HepG2 (cell line): ENCODE results near the gene CA7. TPM values are rescaled to one million over a fixed set of nuclear protein-coding genes. Genes with fewer than 3 reads are reported as not detected.

ENCODE experiments used
- ATAC-seq: fragments of 200-7000 bp; cut with Tn5 transposase; 3 replicates; pipeline ENCODE4 v1.9.1; 2020; ENCODE audit warnings: mild to moderate bottlenecking, moderate library complexity
- BruUV-seq: library from RNA; stranded (reverse); fragments of 400-500 nt; replicated peaks from 2 replicates; lab custom pipeline; 2021; lab: Mats Ljungman, UMichigan
- CTCF ChIA-PET: fragments of 300-600 bp; formaldehyde crosslinking; extraction: SDS; loops from one replicate; lab custom pipeline; 2021; ENCODE audit warnings: low total read pairs, inconsistent platforms, low intra/inter-chr PET ratio; lab: Yijun Ruan, JAX
- POLR2A ChIA-PET: fragments of 350-600 bp; sonication (Branson Sonifier 250); formaldehyde crosslinking; loops from one replicate; lab custom pipeline; 2020; ENCODE audit warnings: antibody characterized with exemption, inconsistent platforms; lab: Yijun Ruan, JAX
- DNase-seq: peaks from one replicate; pipeline ENCODE4 v3.0.0-alpha.2; 2015; ENCODE audit warnings: low spot score
- FAIRE-seq: peaks from 3 replicates; lab custom pipeline; 2011; peaks lifted over from hg19 to GRCh38; lab: Jason Lieb, UNC
- H2AFZ ChIP-seq: one replicate; pipeline ENCODE4 v1.6.1; 2011; ENCODE audit warnings: low read length, inconsistent platforms
- H3K27ac ChIP-seq: fragments of 300-600 bp; 3 replicates; pipeline ENCODE4 v1.8.0; 2011; ENCODE audit warnings: mixed run types, mild to moderate bottlenecking, mixed read lengths, low read length, inconsistent platforms; ENCODE audit not compliant: insufficient read depth; ENCODE audit errors: extremely low read length
- H3K27me3 ChIP-seq, 2 experiments: fragments of 200-600 bp in 1 of 2; 2 replicates in 1 of 2; 3 replicates in 1 of 2; pipeline versions ENCODE4 v1.6.0 to v1.8.0; 2011; ENCODE audit warnings: low read length in 2 of 2, mild to moderate bottlenecking in 2 of 2, moderate library complexity in 2 of 2, inconsistent platforms in 1 of 2; ENCODE audit not compliant: insufficient read depth in 2 of 2, control insufficient read depth in 1 of 2
- H3K36me3 ChIP-seq, 2 experiments: fragments of 200-600 bp in 1 of 2; replicated peaks in 1 of 2; 2 replicates in 1 of 2; 3 replicates in 1 of 2; pipeline versions ENCODE4 v1.5.1 to v1.8.0; 2011; ENCODE audit warnings: low read length in 2 of 2, inconsistent platforms in 1 of 2; ENCODE audit not compliant: insufficient read depth in 2 of 2, control insufficient read depth in 1 of 2
- H3K4me1 ChIP-seq: 2 replicates; pipeline ENCODE4 v1.5.1; 2012; ENCODE audit warnings: low read length, inconsistent platforms; ENCODE audit not compliant: insufficient read depth
- H3K4me2 ChIP-seq: 2 replicates; pipeline ENCODE4 v1.6.0; 2011; ENCODE audit warnings: low read depth, low read length, inconsistent platforms
- H3K4me3 ChIP-seq, 3 experiments: fragments of 200-600 bp in 1 of 3; sonication (generic), shearing (Covaris generic) in 1 of 3; replicated peaks in 1 of 3; 2 replicates each; pipeline ENCODE4 v1.5.1; 2011 to 2016; ENCODE audit warnings: low read length in 3 of 3, inconsistent platforms in 2 of 3, low read depth in 2 of 3, mild to moderate bottlenecking in 2 of 3, control low read depth in 1 of 3, mixed read lengths in 1 of 3; ENCODE audit not compliant: insufficient read depth in 1 of 3
- H3K79me2 ChIP-seq: one replicate; pipeline ENCODE4 v1.6.1; 2011; ENCODE audit warnings: low read length, inconsistent platforms; ENCODE audit not compliant: insufficient read depth
- H3K9ac ChIP-seq: 2 replicates; pipeline ENCODE4 v1.6.0; 2011; ENCODE audit warnings: mild to moderate bottlenecking, low read depth, low read length, inconsistent platforms; ENCODE audit not compliant: insufficient read depth
- H3K9me3 ChIP-seq: 2 replicates; pipeline ENCODE4 v1.5.1; 2012; ENCODE audit warnings: mild to moderate bottlenecking, low read length
- H4K20me1 ChIP-seq: 2 replicates; pipeline ENCODE4 v1.6.0; 2011; ENCODE audit warnings: inconsistent platforms, mild to moderate bottlenecking, low read length, moderate library complexity; ENCODE audit not compliant: insufficient read depth
- BORCS8-MEF2B ChIP-seq: sonication (generic); formaldehyde crosslinking; IDR thresholded peaks from 2 replicates; pipeline ENCODE4 v1.8.0; 2022; ENCODE audit warnings: mild to moderate bottlenecking, missing genetic modification reagents
- FOXA1 ChIP-seq, 2 experiments: fragments of 450-650 bp in 1 of 2; sonication (generic) in 1 of 2; formaldehyde crosslinking in 1 of 2; IDR thresholded peaks; 2 replicates each; pipeline versions ENCODE4 v1.4.0 to v1.6.1; 2016 to 2020; ENCODE audit warnings: missing genetic modification reagents in 1 of 2
- HNF4G ChIP-seq, 2 experiments: sonication (generic) in 1 of 2; formaldehyde crosslinking in 1 of 2; IDR thresholded peaks; 2 replicates each; pipeline versions ENCODE4 v1.4.0 to v1.6.1; 2011 to 2020; ENCODE audit warnings: borderline replicate concordance in 2 of 2, low read depth in 2 of 2, mild to moderate bottlenecking in 2 of 2, low read length in 1 of 2, missing genetic modification reagents in 1 of 2, moderate library complexity in 1 of 2
- NFE2L1 ChIP-seq: sonication (generic); formaldehyde crosslinking; IDR thresholded peaks from 2 replicates; pipeline ENCODE4 v1.4.0; 2020; ENCODE audit warnings: missing genetic modification reagents, mild to moderate bottlenecking, borderline replicate concordance
- NFRKB ChIP-seq: fragments of 450-650 bp; IDR thresholded peaks from 2 replicates; pipeline ENCODE4 v1.6.1; 2017
- TEAD2 ChIP-seq: sonication (generic); formaldehyde crosslinking; IDR thresholded peaks from 2 replicates; pipeline ENCODE4 v1.9.0; 2021; ENCODE audit warnings: missing genetic modification reagents
- U2AF1 ChIP-seq: fragments of 200-400 bp; formaldehyde crosslinking; optimal IDR thresholded peaks from 2 replicates; pipeline ENCODE3; 2017; ENCODE audit warnings: mild to moderate bottlenecking, low read depth, low read length
- ZNF136 ChIP-seq: sonication (generic); formaldehyde crosslinking; IDR thresholded peaks from 2 replicates; pipeline ENCODE4 v1.8.1; 2022; ENCODE audit warnings: low read depth, mild to moderate bottlenecking, moderate library complexity, missing genetic modification reagents
- ZNF678 ChIP-seq: sonication (generic); formaldehyde crosslinking; IDR thresholded peaks from 2 replicates; pipeline ENCODE4 v1.4.0; 2020; ENCODE audit warnings: mild to moderate bottlenecking, missing genetic modification reagents
- ZNF724P ChIP-seq: sonication (generic); formaldehyde crosslinking; IDR thresholded peaks from 2 replicates; pipeline ENCODE4 v1.8.0; 2022; ENCODE audit warnings: missing genetic modification reagents, borderline replicate concordance
- ZNF75D ChIP-seq: sonication (generic); formaldehyde crosslinking; IDR thresholded peaks from 2 replicates; pipeline ENCODE4 v1.8.1; 2023; ENCODE audit warnings: missing genetic modification reagents, mild to moderate bottlenecking, borderline replicate concordance
- ZNF816 ChIP-seq: sonication (generic); formaldehyde crosslinking; IDR thresholded peaks from 2 replicates; pipeline ENCODE4 v1.8.0; 2022; ENCODE audit warnings: missing genetic modification reagents, mild to moderate bottlenecking, borderline replicate concordance
- ZNF839 ChIP-seq: sonication (generic); formaldehyde crosslinking; IDR thresholded peaks from 2 replicates; pipeline ENCODE4 v1.4.0; 2020; ENCODE audit warnings: missing genetic modification reagents, mild to moderate bottlenecking, borderline replicate concordance
- ZSCAN22 ChIP-seq: sonication (generic); formaldehyde crosslinking; IDR thresholded peaks from 2 replicates; pipeline ENCODE4 v1.4.0; 2020; ENCODE audit warnings: mild to moderate bottlenecking, missing genetic modification reagents
- ZSCAN25 ChIP-seq: sonication (generic); formaldehyde crosslinking; IDR thresholded peaks from 2 replicates; pipeline ENCODE4 v1.8.0; 2022; ENCODE audit warnings: mild to moderate bottlenecking, missing genetic modification reagents
- WGBS: methylation state at CpG from one replicate; pipeline ENCODE4 v1.1.6; 2017; ENCODE audit warnings: low lambda C conversion rate; 5-methylcytosine and 5-hydroxymethylcytosine counted together
- in situ Hi-C: cut with HindIII; loops from 2 replicates; pipeline ENCODE4 v1.10.0; 2017; ENCODE audit warnings: low pct_unique_long_range_greater_than_20kb; ENCODE audit not compliant: extremely low pct_ligation_motif_present
- intact Hi-C: fragments of 100-400 bp; cut with micrococcal nuclease; formaldehyde crosslinking; loops from one replicate; pipeline ENCODE4 v1.10.0; 2022; ENCODE audit not compliant: unreplicated experiment
- polyA plus RNA-seq, 8 experiments: library from polyadenylated mRNA; depleted of rRNA in 3 of 8; stranded (reverse) in 7 of 8; unstranded in 1 of 8; fragments of >200 nt; fragmentation: Illumina TruSeq in 4 of 8; extraction: Trizol in 4 of 8; gene quantifications; 2 replicates each; pipeline versions ENCODE4 v1.2.1 to v1.2.3, GENCODE V29; 2011 to 2016; ENCODE audit warnings: low read depth in 4 of 8, missing spikeins in 1 of 8, mixed read lengths in 1 of 8; ENCODE audit not compliant: insufficient read depth in 1 of 8
- total RNA-seq, 5 experiments: library from RNA; depleted of rRNA; stranded (reverse); fragments of >200 nt; fragmentation: Illumina TruSeq; extraction: Trizol; gene quantifications; 2 replicates each; pipeline ENCODE4 v1.2.3, GENCODE V29; 2016; ENCODE audit warnings: low read depth in 1 of 5
- TF ChIP-seq, protein P1 (sequence below): IDR thresholded peaks from 2 replicates; pipeline ENCODE4 v1.6.1; 2016; ENCODE audit warnings: low read depth, control low read depth
- TF ChIP-seq, protein P2 (sequence below): sonication (generic); formaldehyde crosslinking; IDR thresholded peaks from 2 replicates; pipeline ENCODE4 v1.5.1; 2020; ENCODE audit warnings: mild to moderate bottlenecking, missing genetic modification reagents, borderline replicate concordance
- TF ChIP-seq, protein P3 (sequence below): sonication (generic); formaldehyde crosslinking; IDR thresholded peaks from 2 replicates; pipeline ENCODE4 v1.4.0; 2020; ENCODE audit warnings: missing genetic modification reagents

CA7 gene
- total and polyA plus RNA-seq, 2 of the 13 experiments (the other 11 are each of a cell fraction or from before 2014, with no cell fraction given), result not detected

DNA sequence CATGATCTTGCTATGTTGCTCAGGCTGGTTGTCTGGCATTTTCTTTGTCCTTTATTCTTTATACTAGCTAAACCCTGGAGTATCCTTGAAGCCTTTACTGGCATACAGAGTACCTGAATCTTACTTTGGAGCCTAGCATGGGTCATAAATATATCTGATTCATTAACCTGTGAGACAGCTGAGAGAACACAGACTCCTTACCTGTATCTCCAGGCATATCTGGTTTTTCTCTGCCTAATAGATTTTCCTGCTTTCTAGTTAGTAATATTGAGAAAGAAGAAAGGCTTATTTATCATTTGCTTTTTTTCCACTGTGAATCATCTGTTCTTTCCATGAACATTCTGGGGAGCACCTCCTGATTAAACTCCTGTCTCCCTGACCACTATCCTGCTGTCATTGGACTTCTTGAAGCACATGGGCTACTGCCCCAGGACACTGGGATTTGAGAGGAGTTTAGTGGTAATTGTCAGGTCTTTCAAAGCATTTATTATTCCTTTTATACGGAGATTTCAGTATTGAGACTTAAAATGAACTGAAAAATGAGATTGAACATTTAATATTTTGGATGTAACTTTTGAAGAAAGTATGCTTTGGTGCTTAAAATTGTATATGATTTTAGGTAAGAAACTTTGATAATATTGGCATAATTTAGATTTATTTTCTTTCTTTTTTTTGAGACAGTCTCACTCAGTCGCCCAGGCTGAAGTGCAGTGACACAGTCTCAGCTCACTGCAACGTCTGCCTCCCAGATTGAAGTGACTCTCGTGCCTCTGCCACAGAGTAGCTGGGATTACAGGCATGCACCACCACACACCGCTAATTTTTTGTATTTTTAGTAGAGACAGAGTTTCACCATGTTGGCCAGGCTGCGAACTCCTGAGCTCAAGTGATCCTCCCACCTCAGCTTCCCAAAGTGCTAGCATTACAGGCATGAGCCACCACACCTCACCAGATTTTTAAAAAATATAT is 44.7 kb downstream of the CA7 start:
- Histone ChIP-seq H3K4me1 (peaks cover 16% of the 10 kb centered on the region), H4K20me1 (no peaks in the 10 kb centered on the region), H3K4me3 (no peak overlapping the region), H3K27ac (no peak overlapping the region), H3K79me2 (peaks cover 10% of the 10 kb centered on the region), H3K27me3 (no peaks in the 10 kb centered on the region), H3K36me3 (peaks cover 17 to 33% of the 10 kb centered on the region in 2 experiments), H3K9ac (no peak overlapping the region), H2AFZ (no peak overlapping the region), H3K4me2 (no peak overlapping the region), H3K9me3 (no peaks in the 10 kb centered on the region)
- no peak for FAIRE-seq
- no peak for DNase-seq
- ChIA-PET POLR2A (interaction anchor here (4.0 kb wide), 1 partner anchor 9 kb away, joined by 15 read pairs; the partner anchor contains the start of gene PDP2), CTCF (no interaction called here)
- intact Hi-C loops, result no loop called here
- WGBS, result 96% methylated on average over 6 of the region's 6 CpGs
- in situ Hi-C loops, result no loop called here
- no TSS peak for BruUV-seq
- no peak for ATAC-seq
- no peak for TF ChIP-seq FOXA1 (IDR thresholded peaks at IDR 0.05)
- no peak for TF ChIP-seq FOXA1 (CRISPR knock-in tag; IDR thresholded peaks at IDR 0.05)
- no peak for TF ChIP-seq ZNF678
- TF ChIP-seq, protein P1, sequence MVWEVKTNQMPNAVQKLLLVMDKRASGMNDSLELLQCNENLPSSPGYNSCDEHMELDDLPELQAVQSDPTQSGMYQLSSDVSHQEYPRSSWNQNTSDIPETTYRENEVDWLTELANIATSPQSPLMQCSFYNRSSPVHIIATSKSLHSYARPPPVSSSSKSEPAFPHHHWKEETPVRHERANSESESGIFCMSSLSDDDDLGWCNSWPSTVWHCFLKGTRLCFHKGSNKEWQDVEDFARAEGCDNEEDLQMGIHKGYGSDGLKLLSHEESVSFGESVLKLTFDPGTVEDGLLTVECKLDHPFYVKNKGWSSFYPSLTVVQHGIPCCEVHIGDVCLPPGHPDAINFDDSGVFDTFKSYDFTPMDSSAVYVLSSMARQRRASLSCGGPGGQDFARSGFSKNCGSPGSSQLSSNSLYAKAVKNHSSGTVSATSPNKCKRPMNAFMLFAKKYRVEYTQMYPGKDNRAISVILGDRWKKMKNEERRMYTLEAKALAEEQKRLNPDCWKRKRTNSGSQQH, result no peak
- TF ChIP-seq U2AF1, result no peak
- TF ChIP-seq, protein P2, sequence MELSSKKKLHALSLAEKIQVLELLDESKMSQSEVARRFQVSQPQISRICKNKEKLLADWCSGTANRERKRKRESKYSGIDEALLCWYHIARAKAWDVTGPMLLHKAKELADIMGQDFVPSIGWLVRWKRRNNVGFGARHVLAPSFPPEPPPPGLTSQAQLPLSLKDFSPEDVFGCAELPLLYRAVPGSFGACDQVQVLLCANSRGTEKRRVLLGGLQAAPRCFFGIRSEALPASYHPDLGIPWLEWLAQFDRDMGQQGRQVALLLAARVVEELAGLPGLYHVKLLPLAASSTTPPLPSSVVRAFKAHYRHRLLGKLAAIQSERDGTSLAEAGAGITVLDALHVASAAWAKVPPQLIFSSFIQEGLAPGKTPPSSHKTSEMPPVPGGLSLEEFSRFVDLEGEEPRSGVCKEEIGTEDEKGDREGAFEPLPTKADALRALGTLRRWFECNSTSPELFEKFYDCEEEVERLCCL (CRISPR knock-in tag), result no peak
- no peak for TF ChIP-seq ZSCAN22 (CRISPR knock-in tag)
- no peak for TF ChIP-seq NFRKB
- TF ChIP-seq TEAD2 (CRISPR knock-in tag), result no peak
- TF ChIP-seq BORCS8-MEF2B (CRISPR knock-in tag), result no peak
- no peak for TF ChIP-seq ZNF839
- TF ChIP-seq ZNF816, result no peak
- TF ChIP-seq ZSCAN25 (CRISPR knock-in tag), result no peak
- TF ChIP-seq, protein P3, sequence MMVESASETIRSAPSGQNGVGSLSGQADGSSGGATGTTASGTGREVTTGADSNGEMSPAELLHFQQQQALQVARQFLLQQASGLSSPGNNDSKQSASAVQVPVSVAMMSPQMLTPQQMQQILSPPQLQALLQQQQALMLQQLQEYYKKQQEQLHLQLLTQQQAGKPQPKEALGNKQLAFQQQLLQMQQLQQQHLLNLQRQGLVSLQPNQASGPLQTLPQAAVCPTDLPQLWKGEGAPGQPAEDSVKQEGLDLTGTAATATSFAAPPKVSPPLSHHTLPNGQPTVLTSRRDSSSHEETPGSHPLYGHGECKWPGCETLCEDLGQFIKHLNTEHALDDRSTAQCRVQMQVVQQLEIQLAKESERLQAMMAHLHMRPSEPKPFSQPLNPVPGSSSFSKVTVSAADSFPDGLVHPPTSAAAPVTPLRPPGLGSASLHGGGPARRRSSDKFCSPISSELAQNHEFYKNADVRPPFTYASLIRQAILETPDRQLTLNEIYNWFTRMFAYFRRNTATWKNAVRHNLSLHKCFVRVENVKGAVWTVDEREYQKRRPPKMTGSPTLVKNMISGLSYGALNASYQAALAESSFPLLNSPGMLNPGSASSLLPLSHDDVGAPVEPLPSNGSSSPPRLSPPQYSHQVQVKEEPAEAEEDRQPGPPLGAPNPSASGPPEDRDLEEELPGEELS, result no peak
- no peak for TF ChIP-seq ZNF136
- no peak for TF ChIP-seq HNF4G (IDR thresholded peaks at IDR 0.05; ENCODE audit: borderline replicate concordance, low read depth, low read length)
- TF ChIP-seq HNF4G (CRISPR knock-in tag; IDR thresholded peaks at IDR 0.05; ENCODE audit: borderline replicate concordance, low read depth), result no peak
- TF ChIP-seq NFE2L1 (CRISPR knock-in tag), result no peak
- no peak for TF ChIP-seq ZNF724P
- TF ChIP-seq ZNF75D (CRISPR knock-in tag), result no peak
